Measurements from ENCODE around the gene CLDND1.

CLDND1 gene

GRCh38 chr3:98556164-98557130 lies 33.7 kb upstream of the CLDND1 start:
- H3K4me3 ChIP-seq (ENCODE audit: low read depth, low read length), result no peak overlapping the region
- no peak for TF ChIP-seq CTCF (IDR thresholded peaks at IDR 0.05; ENCODE audit: low read depth, low read length, missing control alignments)
- in situ Hi-C loops (cut with HindIII; ENCODE audit: low sequenced_read_pairs), result no loop called here
- no peak for DNase-seq (ENCODE audit: low read depth)

- no peak for DNase-seq (ENCODE audit: low read depth)
- in situ Hi-C loops (cut with HindIII; ENCODE audit: low sequenced_read_pairs), result no loop called here
- TF ChIP-seq CTCF (IDR thresholded peaks at IDR 0.05; ENCODE audit: low read depth, low read length, missing control alignments), result no peak
- no peak overlapping the region for H3K4me3 ChIP-seq (ENCODE audit: low read depth, low read length)
Measured at GRCh38 chr3:98555025-98555379, 32.3 kb upstream of the CLDND1 start.

GRCh38 chr3:98554580-98554979 lies 31.9 kb upstream of the CLDND1 start:
- in situ Hi-C loops (cut with HindIII; ENCODE audit: low sequenced_read_pairs), result no loop called here
- DNase-seq (ENCODE audit: low read depth), result no peak
- no peak for TF ChIP-seq CTCF (IDR thresholded peaks at IDR 0.05; ENCODE audit: low read depth, low read length, missing control alignments)
- H3K4me3 ChIP-seq (ENCODE audit: low read depth, low read length), result no peak overlapping the region

- in situ Hi-C loops (cut with HindIII; ENCODE audit: low sequenced_read_pairs), result no loop called here
- H3K4me3 ChIP-seq (ENCODE audit: low read depth, low read length), result no peak overlapping the region
- no peak for DNase-seq (ENCODE audit: low read depth)
- TF ChIP-seq CTCF (IDR thresholded peaks at IDR 0.05; ENCODE audit: low read depth, low read length, missing control alignments), result no peak
Measured at GRCh38 chr3:98553753-98554152, 31.1 kb upstream of the CLDND1 start.

- no peak for TF ChIP-seq CTCF (IDR thresholded peaks at IDR 0.05; ENCODE audit: low read depth, low read length, missing control alignments)
- DNase-seq (ENCODE audit: low read depth), result no peak
- in situ Hi-C loops (cut with HindIII; ENCODE audit: low sequenced_read_pairs), result no loop called here
- no peak overlapping the region for H3K4me3 ChIP-seq (ENCODE audit: low read depth, low read length)
Measured at GRCh38 chr3:98553021-98553563, 30.4 kb upstream of the CLDND1 start.

GRCh38 chr3:98552232-98553020 lies 29.7 kb upstream of the CLDND1 start:
- in situ Hi-C loops (cut with HindIII; ENCODE audit: low sequenced_read_pairs), result no loop called here
- no peak for DNase-seq (ENCODE audit: low read depth)
- no peak overlapping the region for H3K4me3 ChIP-seq (ENCODE audit: low read depth, low read length)
- no peak for TF ChIP-seq CTCF (IDR thresholded peaks at IDR 0.05; ENCODE audit: low read depth, low read length, missing control alignments)

Measured in astrocyte of the cerebellum (primary cell).